Hematopoietic multipotent progenitor cell treated with erythropoietin and hydrocortisone succinate and interleukin-3 and kit ligand, for 15 days (in vitro differentiated cells): ENCODE measurements around the gene AFF4.
"Not testable (repeated sequence)": the region's sequence is repeated elsewhere in the genome, so short reads cannot be mapped to it uniquely, and the experiment has no call there.

Experiments
- DNase-seq: peaks from one replicate; pipeline ENCODE4 v3.0.0-alpha.2; 2015; ENCODE audit warnings: low spot score

AFF4 gene

DNA sequence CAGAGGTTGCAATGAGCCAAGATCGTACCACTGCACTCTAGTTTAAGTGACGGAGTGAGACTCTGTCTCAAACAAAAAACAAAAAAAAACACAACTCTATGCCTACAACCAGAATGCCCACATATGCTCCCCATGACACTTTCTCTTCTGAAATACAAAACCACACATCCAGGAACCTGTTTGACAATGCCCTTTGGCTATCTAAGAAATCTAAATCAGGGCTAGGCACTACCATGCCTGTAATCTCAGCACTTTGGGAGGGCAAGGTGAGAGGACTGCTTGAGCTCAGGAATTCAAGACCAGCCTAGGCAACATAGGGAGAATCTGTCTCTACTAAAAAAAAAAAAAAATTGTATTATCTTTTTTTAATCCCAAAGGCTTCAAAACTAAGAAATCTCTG is 10.6 kb downstream of the AFF4 start:
- DNase-seq, result no peak

DNA sequence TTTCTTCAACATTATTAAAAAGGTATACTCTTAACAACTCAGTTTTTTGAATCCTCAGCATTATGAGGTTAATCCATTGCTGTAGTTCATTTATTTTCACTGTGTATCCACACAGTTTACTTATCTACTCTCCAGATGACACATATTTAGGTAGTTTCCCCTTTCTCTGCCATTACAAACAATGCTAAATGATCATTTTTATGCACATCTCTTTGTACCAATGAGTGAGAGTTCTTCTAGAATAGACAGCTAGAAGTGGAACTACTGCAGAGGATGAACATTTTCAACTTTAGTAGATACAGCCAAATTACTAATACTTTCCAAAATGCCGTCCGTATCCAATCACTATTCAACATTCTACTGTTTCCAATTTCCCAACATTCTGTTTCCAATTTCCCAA is 11.5 kb downstream of the AFF4 start:
- DNase-seq, result no peak

- DNase-seq, result no peak
Measured at GRCh38 chr5:132949136-132949535, 14.3 kb downstream of the AFF4 start.

DNA sequence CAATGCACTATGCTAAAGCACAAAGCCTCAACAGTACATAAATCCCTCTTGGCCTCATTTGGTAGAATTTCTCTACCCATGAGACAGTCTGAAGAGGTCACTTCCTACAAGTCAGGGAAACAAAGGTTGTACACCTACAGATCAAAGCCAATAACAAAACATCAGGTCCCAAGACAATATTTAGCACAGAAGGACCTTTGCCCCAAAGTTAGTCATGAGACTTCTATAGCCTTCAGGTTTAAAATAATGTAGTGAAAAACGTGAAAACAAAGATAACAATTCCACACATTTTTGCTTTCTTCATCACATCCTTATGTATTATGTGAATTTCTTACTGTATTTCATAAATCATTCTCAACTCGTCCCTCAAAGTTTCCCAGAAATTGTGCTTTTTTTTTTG is 15.8 kb downstream of the AFF4 start:
- DNase-seq, result no peak

DNA sequence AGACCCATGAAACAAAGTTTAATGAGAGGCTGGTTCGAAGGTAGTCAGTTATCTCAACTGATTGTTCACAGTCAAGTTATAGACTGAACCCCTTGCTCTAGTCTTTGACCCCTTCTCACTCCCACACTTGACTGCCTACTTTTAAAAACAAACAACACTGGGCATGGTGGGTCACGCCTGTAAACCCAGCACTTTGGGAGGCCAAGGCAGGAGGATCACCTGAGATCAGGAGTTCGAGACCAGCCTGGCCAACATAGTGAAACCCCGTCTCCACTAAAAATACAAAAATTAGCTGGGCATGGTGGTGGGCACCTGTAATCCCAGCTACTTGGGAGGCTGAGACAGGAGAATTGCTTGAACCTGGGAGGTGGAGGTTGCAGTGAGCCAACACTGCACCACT is 18.1 kb downstream of the AFF4 start:
- DNase-seq, result not testable (repeated sequence)

- DNase-seq, result no peak
Measured at GRCh38 chr5:132943362-132944022, 19.9 kb downstream of the AFF4 start.

GRCh38 chr5:132941331-132941730 is 22.1 kb downstream of the AFF4 start:
- DNase-seq, result no peak

- no peak for DNase-seq
Measured at GRCh38 chr5:132928062-132928407, 35.4 kb downstream of the AFF4 start.

DNA sequence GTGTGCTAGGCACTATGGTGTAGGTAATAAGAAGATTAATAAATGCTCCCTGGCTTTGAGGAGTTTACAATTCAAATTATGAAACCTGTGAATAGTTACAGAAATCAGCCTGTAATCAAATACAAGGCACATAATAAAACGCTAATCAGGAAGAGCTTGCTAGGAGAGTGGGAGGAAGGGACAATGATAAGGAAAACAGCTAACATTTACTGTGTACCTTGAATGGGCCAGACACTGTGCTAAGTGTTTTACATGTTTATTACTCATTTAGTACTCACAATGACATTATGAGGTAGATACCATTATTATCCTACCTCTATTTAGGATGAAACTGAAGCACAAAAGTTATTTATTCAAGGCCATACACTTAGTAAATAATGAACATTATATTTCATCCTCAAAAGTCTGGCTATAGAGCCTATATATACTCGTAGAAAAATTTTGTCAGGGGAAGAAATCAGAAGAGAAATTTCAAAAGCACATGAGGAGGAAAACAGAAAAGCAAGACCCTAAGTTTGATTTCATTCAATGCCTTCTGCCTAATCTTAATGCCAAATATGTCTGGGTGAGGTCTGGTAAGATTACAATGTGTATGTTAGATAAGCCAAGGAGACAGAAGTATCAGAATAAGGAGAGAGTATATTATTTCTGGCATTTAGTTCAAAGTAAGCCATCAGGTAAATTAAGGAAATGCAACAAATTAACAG is 35.9 kb downstream of the AFF4 start:
- no peak for DNase-seq

GRCh38 chr5:132926437-132926836 is 37.0 kb downstream of the AFF4 start:
- DNase-seq, result no peak

DNA sequence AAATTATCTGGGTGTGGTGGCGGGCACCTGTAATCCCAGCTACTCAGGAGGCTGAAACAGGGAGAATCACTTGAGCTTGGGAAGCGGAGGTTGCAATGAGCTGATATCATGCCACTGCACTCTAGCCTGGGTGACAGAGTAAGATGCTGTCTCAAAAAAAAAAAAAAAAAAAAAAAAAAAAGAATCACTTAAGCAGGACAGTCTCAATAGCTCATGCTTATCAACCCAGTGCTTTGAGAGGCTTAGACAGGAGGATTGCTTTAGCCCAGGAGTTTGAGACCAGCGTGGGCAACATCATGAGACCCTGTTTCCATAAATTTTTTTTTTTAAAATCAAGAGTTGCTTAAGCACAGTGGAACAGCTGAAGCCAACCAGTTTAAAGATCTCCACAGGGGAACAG is 47.3 kb downstream of the AFF4 start:
- DNase-seq, result no peak

DNA sequence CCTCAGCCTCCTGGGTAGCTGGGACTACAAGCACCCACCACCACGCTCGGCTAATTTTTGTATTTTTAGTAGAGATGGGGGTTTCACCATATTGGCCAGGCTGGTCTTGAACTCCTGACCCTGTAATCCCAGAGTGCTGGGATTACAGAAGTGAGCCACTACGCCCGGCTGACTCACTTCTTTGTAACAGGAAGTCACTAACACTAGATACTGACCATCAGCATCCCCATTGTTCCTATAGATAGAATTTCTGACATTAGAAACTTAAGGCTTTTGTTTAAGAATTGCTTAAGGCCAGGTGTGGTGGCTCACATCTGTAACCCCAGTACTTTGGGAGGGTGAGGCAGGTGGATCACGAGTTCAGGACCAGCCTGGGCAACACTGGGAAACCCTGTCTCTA is 47.8 kb downstream of the AFF4 start:
- DNase-seq, result no peak

DNA sequence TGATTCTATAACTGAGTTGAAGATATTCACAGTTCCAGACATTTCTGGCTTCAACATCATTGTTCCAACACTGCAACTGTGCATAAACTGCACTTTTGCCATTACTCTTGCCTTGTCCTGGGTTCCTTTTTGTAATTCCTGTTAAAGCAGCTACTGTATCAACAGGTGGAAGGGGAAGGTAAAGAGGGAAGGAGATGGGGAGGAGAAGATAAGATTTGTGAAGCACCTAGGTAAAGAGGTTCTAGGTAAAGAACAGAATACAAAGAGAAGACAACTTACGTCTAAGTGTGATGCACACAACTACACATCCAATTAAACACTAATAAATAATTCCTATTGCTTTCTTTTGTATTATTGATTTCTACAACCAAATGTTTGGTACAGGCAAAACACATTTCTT is 53.7 kb downstream of the AFF4 start:
- DNase-seq, result no peak

GRCh38 chr5:132907161-132907560 is 56.3 kb downstream of the AFF4 start:
- no peak for DNase-seq

DNA sequence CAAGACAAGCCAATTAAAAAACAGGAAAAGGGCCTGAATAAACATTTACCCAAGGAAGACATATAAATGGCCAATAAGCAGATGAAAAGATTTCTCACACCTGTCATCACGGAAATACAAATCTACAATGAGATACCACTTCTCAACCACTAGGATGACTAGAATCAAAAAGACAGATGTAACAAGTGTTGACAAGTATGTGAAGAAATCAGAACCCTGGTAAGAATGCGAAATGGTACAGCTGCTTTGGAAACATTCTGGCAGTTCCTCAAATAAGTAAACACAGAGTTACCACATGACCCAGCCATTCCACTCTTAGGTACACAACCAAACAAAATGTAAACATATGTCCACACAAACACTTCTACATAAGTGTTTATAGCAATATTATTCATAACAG is 57.5 kb downstream of the AFF4 start:
- DNase-seq, result no peak

- DNase-seq, result no peak
Measured at GRCh38 chr5:132901730-132902129, 61.7 kb downstream of the AFF4 start.

GRCh38 chr5:132901036-132901435 is 62.4 kb downstream of the AFF4 start:
- DNase-seq, result no peak

DNA sequence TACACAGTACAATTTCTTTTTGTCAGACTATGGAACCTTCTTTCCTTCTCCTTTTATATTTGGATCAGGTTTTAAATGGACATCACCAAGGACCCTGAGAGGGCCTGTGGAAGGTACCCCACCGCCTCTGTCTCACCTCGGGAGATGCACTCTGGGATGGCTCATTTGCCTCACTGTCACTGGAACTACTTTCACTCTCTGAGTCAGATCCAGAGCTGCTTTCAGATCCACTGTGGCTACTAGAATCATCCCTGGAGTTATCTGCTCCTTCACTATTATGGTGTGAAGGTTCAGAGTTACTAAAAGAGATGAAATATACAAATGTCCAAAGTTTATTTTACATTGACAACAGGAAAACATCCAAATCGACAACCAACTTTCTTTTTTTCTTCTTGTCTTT is 65.3 kb downstream of the AFF4 start:
- DNase-seq, result no peak

DNA sequence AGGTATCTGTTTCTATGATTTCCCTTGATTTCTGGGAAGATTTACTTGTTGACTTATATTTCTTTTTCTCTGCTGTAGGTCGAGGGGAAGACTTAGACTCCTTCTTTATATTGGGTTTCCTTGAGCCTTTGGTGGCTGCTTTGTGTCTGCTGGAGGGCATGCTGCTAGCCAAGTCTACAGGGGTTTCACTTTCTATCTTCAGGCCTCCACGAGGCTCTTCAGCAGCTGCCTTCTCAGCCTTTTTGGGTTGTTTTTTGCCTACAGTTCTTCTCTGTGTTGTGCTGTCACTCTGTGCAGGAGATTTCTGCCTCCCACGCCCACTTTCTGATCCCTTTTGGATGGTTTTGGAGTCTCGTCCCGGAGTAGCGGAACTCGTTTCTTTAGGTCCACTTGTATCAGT is 66.7 kb downstream of the AFF4 start:
- no peak for DNase-seq

- no peak for DNase-seq
Measured at GRCh38 chr5:132895719-132896305, 67.6 kb downstream of the AFF4 start.

GRCh38 chr5:132890817-132891216 is 72.6 kb downstream of the AFF4 start:
- no peak for DNase-seq

- no peak for DNase-seq
Measured at GRCh38 chr5:132889501-132889900, 73.9 kb downstream of the AFF4 start.

- no peak for DNase-seq
Measured at GRCh38 chr5:132887283-132887682, 76.2 kb downstream of the AFF4 start.
